Left hindlimb (tissue), 1 donor: ENCODE data around the gene RAD51B.
"Not testable (repeated sequence)": the region's sequence is repeated elsewhere in the genome, so short reads cannot be mapped to it uniquely, and the experiment has no call there.

ENCODE experiments used
- DNase-seq: peaks from one replicate; pipeline ENCODE4 v3.0.0-alpha.2; 2018

The RAD51B gene

GRCh38 chr14:68241862-68242487 lies 422.4 kb downstream of the RAD51B start:
- DNase-seq, result no peak

- DNase-seq, result no peak
Measured at GRCh38 chr14:68243450-68244010, 424.0 kb downstream of the RAD51B start.

- DNase-seq, result no peak
Measured at GRCh38 chr14:68244262-68244980, 424.8 kb downstream of the RAD51B start.

DNA sequence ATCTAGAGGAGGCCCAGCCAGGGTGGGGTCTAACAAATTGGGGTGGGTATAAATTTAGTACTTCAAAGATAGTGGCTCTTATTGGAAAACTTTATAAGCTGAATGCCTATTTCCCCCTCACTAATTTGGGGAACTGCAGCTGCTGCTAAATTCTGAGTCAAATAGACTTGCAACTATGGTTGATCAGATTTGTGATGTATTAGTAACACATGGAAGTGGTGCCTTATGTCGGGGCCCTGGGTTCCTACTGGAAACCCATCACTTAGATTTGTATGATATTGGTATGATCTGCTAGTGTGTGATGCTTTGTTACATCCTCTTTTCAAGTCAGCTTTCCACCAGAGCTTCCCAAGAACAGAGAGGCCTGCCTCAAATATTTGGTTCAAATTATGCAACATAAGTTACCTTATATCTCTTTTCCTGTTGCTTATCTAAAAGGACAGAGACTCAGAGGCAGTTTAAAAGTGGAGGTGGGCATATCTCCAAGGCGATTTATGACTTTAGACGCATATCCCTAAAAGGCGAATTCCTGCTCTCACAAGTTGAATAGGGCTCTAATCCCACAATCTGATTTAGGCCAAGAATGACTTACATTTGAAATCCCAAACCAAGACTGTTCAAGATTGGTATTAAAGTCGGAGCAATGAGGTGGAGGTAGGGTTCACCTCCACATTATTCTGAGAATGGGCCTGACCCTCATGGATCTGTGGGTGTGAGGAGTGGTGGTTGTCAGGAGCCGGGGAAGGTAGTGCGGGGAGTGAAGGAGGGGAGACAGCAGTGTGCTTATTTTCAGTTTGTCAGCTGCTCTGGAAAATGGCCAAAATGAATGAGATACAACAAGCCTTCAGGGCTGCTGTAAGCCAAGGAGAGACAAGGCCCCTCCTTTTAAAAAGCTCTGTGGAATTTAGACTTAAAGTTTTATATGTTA lies 425.8 kb downstream of the RAD51B start:
- peak; percentile 66 for DNase-seq

GRCh38 chr14:68246074-68246785 lies 426.7 kb downstream of the RAD51B start:
- no peak for DNase-seq

GRCh38 chr14:68246786-68247105 lies 427.2 kb downstream of the RAD51B start:
- no peak for DNase-seq

- DNase-seq, result no peak
Measured at GRCh38 chr14:68247274-68247673, 427.7 kb downstream of the RAD51B start.

- DNase-seq, result no peak
Measured at GRCh38 chr14:68247676-68248268, 428.2 kb downstream of the RAD51B start.

- peak; percentile 54 for DNase-seq
Measured at GRCh38 chr14:68248481-68249255, 429.1 kb downstream of the RAD51B start.

DNA sequence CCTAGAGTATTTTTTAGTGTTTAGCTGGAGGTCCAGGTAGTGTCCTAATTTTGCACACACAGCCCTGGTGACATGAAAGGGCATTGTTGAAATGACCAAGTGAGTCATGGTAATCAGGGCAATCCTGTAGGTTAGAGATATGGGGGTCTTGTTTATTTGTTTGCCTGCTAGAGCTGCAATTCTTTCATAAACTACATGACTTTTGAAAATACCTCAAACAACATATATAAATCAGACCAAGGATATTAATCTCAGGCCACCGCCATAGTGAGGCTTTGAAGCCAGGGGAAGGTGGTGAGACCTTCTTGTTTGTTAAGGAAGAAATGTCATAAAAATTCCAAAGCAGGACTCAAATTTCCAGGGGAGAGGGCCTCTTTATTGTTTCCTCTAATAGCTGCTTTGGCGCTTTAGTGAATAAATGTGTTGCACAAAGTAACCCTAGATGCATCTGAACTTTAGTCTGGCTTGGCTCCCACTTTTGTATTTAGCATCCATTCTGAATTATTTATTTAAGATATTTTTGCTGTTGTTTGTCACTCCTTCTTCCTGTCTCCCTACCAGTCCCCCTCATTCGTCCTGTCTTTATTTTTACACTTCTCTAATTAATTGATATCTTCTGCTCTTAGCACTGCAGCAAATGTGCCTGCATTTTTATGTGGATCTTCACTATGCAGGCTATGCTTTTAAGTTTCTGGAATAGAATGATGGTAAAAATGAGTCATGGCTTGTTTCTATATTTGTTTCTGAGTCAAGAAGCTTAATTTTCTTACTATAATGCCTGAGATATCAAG lies 430.3 kb downstream of the RAD51B start:
- DNase-seq, result no peak

- no peak for DNase-seq
Measured at GRCh38 chr14:68250927-68251768, 431.6 kb downstream of the RAD51B start.

DNA sequence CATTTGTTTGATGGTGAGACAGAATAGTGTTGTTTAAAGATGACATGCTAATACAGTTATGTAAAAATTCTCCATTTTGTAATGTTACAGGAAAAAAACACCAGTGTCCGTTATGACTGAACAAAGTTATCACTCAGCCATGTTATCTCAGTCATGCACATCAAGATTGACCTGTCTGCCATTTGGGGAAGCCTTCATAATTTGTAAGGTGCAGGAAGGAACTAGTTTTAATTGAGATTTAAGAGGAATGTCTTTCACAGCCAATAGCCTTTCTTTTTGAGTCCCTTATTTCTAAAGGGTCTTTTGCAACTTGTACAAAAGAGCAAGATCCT lies 432.2 kb downstream of the RAD51B start:
- DNase-seq, result no peak

- DNase-seq, result no peak
Measured at GRCh38 chr14:68253160-68253780, 433.7 kb downstream of the RAD51B start.

- no peak for DNase-seq
Measured at GRCh38 chr14:68253878-68254528, 434.4 kb downstream of the RAD51B start.

GRCh38 chr14:68254669-68255527 lies 435.3 kb downstream of the RAD51B start:
- DNase-seq, result no peak

GRCh38 chr14:68255693-68256178 lies 436.2 kb downstream of the RAD51B start:
- DNase-seq, result no peak

- no peak for DNase-seq
Measured at GRCh38 chr14:68257969-68258368, 438.4 kb downstream of the RAD51B start.

- DNase-seq, result not testable (repeated sequence)
Measured at GRCh38 chr14:68258995-68259394, 439.4 kb downstream of the RAD51B start.
